GM19324 (cell line): ENCODE results near the gene NRF1.

Source experiments
- ATAC-seq: cut with Tn5 transposase; IDR thresholded peaks from one replicate; pipeline ENCODE4 v1.9.1; 2021; ENCODE audit warnings: mild to moderate bottlenecking, moderate library complexity; ENCODE audit not compliant: unreplicated experiment, low FRiP score

NRF1 gene

GRCh38 chr7:129765352-129765751, 153.8 kb downstream of the NRF1 start:
- no peak for ATAC-seq

GRCh38 chr7:129767120-129768015, 155.8 kb downstream of the NRF1 start:
- no peak for ATAC-seq

- ATAC-seq = no peak
Observed at GRCh38 chr7:129768614-129769399, 157.3 kb downstream of the NRF1 start.

DNA sequence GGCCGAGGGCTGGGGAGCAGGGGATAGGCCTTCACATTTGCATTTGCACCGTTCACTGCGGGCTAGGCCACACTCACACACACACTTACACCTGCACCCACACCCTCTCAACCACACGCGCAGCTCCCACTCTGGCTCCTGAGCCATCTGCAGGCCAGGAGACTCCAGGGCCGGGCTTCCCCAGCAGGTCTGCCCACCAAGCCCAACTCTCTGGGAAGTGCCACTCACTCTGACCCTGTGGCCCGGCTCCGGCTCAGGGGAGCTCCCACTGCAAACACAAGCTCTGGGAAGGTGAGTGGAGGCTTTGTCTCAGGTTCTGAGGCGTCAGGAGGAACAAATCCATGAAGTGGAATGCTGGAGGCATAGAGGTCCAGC, 157.9 kb downstream of the NRF1 start:
- no peak for ATAC-seq

DNA sequence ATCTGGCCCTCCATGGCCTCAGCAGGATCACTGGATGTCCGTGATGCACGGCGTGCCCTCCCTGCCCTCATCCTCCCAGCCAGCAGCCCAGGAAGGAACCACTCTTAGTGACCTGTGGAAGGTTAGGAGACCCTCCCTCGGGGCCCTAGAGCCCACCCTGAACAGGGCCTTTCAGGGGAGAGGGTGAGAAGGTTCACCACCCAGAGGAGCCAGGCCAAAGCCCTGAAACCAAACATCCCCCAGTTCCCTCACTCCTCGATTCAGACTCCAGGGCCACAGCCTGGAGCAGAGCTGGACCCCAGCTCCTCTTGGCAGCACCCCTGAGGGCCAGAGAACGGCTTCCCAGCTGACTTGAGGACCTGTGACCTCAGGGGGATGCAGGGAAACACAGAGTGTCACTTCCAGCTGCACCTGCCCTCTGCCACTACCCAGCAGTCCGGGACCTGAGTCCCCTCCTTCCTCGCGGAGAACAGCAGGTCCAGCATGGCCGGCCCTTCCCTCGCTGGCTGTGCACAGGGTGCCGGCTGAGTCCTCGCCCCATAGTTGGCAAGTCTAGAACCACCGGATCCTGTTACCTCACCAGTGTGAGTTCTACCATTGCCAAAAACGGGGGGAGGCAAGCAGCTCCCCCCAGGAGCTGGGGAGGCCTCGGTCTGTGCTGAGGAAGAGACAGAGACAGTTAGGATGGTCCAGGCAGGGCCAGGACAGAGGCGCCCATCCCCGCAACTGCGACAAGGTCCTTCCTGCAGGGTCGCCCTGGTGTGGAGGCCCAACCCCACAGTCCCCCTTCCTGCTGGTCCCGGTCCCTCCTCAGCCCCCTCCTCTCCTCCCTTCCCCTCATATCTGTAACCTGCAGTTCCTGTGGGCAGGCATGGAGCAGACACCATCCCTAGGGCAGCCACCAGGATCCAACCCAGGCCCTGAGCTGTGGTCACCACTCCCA, 158.6 kb downstream of the NRF1 start:
- ATAC-seq = no peak

DNA sequence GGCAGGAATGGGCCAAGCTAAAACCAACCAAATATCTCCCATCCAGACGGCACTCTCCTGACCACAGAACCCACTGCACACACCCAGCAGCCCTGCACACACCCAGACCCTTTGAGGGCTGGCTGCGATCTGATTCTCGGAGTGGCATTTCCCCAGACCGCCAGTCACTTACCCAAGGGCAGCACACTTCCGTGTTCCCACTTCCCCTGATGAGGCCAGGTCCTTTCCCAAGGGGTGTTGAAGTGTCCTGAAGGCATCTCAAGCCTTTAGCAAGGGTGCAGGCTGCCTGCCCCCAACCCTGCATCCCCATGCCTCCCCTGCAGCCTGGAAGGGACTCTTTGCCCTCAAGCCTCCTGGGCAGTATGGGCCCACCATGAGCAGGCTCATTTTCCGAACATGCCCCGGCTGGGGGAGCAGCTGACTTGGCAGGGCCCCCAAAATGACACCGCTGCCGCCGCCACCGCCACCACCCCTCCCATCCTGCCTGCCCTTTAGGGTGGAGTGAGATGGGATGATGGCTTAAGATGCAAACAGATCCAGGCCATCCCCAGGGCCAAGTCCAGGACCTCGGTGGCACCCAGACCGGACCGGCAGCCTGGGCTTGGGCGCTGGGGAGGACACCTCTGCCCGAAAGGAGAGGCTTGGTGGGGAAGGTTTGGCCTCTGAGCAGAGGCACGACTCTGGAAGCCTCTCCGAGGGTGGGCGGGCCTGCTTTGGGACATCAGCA, 159.8 kb downstream of the NRF1 start:
- no peak for ATAC-seq

GRCh38 chr7:129771928-129772479, 160.5 kb downstream of the NRF1 start:
- no peak for ATAC-seq

DNA sequence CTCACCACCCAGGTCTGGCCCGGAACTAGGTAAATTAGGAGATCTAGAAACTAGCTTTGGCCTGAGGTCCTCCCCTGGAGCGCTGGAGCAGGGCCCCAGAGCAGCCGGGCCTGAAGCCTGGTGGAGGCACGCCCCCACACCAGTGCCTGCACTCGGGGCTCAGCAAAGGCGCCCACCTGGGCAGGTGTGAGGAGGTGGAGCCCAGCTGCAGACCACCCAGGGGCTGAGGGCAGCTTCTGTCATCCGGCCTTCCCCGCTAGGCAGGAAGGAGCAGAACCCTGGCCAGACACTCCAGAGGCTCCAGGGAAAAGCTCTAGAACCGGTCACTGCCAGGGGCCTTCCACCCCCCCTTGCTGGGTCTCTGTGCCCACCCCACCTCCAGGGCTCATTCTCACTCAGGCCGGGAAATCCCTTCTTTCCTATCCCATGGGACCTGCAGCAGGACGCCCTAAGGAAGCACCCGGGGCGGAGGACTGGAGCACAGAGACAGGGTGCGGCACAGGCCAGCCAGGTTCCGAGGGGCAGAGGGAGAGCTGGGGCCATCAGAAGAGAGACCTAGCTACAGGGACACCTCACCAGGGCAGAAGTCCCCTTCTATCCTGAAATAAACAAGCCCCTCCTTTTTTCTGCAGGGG, 161.2 kb downstream of the NRF1 start:
- ATAC-seq = no peak

DNA sequence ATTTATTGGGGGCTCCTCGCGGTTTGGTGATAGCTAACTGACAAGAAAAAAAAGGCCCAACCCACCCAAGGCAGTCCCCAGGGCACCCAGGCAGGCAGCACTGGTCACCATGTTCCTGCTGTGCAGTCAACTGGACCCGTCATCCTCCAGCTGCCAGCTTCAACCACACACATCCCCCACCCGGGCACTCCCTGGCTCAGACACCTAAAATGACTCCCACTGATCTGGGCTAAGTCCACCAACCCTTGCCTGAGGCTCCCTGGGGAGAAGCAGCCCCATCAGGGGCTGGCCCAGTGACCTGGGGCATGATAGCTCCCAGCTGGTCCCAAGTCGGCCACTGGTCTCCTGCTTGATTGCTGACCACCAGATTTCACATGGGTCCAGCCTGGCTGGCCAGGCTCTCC, 161.8 kb downstream of the NRF1 start:
- ATAC-seq = no peak

DNA sequence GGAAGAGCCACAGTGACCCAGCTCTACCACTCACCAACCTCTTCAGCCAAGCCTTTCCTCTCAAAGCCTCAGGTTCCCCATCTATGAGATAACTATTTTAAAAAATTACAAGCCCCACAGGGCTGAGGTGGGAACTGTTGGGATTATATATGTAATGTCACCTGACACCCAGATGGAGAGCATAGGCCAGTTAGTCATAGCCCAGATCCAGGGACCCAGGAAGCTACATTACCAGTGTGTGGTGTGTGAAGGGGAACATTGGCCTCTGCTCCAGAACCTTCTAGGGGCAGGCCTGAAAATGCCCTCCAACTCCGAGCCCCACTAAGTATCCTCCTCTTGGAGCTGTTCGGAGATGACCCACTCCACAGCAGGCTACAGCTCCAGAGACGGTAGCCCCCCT, 162.4 kb downstream of the NRF1 start:
- no peak for ATAC-seq

- ATAC-seq = no peak
Observed at GRCh38 chr7:129774359-129774758, 162.8 kb downstream of the NRF1 start.

- ATAC-seq = no peak
Observed at GRCh38 chr7:129774871-129775694, 163.6 kb downstream of the NRF1 start.

DNA sequence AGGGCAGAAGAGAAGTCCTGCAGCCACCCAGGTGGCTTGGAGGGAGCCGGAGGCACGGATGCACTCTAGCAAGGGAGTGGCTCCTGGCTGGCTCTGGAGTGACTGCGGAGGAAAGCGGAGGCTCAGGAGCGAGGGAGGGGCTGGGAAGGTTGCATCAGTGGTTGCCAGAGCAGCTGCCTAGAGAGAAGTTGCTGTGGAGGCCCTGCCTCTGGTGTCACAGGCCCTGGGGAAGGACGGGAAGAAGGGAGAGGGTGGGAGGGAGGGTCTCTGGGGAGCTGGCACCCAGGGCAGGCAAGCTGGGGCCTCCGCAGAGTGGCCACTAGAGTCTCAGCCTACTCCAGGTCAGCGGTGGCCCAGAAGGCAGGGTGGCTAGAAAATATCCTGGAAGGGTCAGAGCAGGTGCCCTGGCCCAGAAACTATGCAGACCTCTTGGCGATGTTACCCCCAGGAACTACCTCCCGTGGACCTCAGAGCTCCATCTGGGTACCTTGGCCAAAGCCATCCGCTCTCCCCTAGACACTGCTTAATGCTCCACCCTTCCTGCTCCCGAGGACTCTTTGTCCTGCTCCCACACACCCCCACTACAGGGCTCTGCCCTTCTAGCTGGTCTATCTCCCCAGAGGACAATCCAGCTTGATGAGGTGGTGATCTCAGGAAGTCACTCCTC, 164.3 kb downstream of the NRF1 start:
- ATAC-seq = no peak

GRCh38 chr7:129776362-129776722, 164.8 kb downstream of the NRF1 start:
- ATAC-seq = no peak

GRCh38 chr7:129777195-129777844, 165.8 kb downstream of the NRF1 start:
- ATAC-seq = no peak

DNA sequence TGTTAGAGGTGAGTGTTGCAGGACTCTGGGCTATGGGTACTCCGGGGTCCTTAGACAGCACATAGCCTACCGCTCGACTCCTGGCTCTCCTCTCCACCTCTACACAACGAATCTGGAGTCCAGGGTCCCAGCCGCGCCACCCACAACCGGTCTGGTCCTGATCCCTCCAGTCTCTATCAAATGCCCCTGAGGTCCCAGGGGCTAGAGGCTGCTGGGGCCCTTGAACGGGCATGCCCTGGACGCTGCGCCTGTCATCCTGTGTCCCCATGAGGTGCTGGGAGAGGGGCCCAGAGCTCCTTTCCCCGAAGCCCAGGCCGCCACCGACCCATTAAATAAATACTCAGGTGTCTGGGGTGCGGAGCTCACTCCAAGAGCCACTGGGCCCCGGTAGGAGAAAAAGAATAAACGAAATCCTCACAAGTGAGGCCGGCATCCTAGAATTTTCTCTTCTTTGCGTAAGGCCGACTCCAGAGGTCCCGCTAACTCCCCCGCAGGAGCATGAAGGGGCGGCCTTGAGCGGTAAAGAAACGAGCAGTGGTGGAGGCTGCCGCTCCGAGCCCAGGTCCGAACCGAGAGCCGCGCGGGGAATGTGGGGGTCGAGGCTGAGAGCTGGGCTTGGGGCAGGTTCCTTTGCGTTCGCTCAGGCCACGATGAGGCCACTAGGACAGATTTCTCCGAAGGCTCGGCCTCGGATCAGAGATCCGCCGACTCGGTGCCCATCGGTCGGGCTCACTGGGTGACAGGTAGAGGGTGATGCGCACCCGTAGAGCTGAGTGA, 166.7 kb downstream of the NRF1 start:
- ATAC-seq = no peak
